WTC11 (cell line): Measurements from ENCODE around the gene VSNL1. TPM values are rescaled to one million over a fixed set of nuclear protein-coding genes. Genes with fewer than 3 reads are reported as not detected.

ENCODE experiments used
- ATAC-seq: fragments of 200-7000 bp; cut with Tn5 transposase; 2 replicates; pipeline ENCODE4 v1.10.0; 2021; ENCODE audit warnings: mild to moderate bottlenecking, moderate library complexity
- CTCF ChIA-PET: fragments of 300-600 bp; sonication (Branson Sonifier 250); formaldehyde crosslinking; loops from one replicate; lab custom pipeline; 2021; ENCODE audit warnings: antibody characterized with exemption; lab: Charles Lee
- POLR2A ChIA-PET: fragments of 350-600 bp; sonication (Branson Sonifier 250); formaldehyde crosslinking; loops from one replicate; lab custom pipeline; 2021; ENCODE audit warnings: antibody characterized with exemption; lab: Charles Lee
- DNase-seq: peaks from one replicate; pipeline ENCODE4 v3.0.0; 2021; ENCODE audit warnings: low spot score
- H3K27ac Mint-ChIP-seq: 2 replicates; pipeline ENCODE4 v1.8.0; 2021; ENCODE audit warnings: mixed read lengths
- H3K27me3 Mint-ChIP-seq: 2 replicates; pipeline ENCODE4 v1.8.0; 2021; ENCODE audit warnings: low read depth, mild to moderate bottlenecking, moderate library complexity, mixed read lengths
- H3K36me3 Mint-ChIP-seq: 2 replicates; pipeline ENCODE4 v1.8.0; 2021; ENCODE audit warnings: mixed read lengths
- H3K4me1 Mint-ChIP-seq: 2 replicates; pipeline ENCODE4 v1.8.0; 2022; ENCODE audit warnings: mixed read lengths
- H3K4me3 Mint-ChIP-seq: 2 replicates; pipeline ENCODE4 v1.8.0; 2021; ENCODE audit warnings: mild to moderate bottlenecking, moderate library complexity, mixed read lengths
- H3K9me3 Mint-ChIP-seq: 2 replicates; pipeline ENCODE4 v1.8.0; 2021; ENCODE audit warnings: mixed read lengths
- FOXJ3 ChIP-seq: sonication (generic); formaldehyde crosslinking; IDR thresholded peaks from 2 replicates; pipeline ENCODE4 v1.9.0; 2021; ENCODE audit warnings: missing genetic modification reagents, mild to moderate bottlenecking, borderline replicate concordance
- FOXP1 ChIP-seq: sonication (generic); formaldehyde crosslinking; IDR thresholded peaks from 2 replicates; pipeline ENCODE4 v1.8.0; 2022; ENCODE audit warnings: missing genetic modification reagents, mild to moderate bottlenecking, moderate library complexity, borderline replicate concordance
- KAT7 ChIP-seq: sonication (generic); formaldehyde crosslinking; IDR thresholded peaks from 2 replicates; pipeline ENCODE4 v1.8.1; 2023; ENCODE audit warnings: missing genetic modification reagents, mild to moderate bottlenecking, borderline replicate concordance
- MXD4 ChIP-seq: fragments of 250-450 bp; sonication (Bioruptor Pico); IDR thresholded peaks from 2 replicates; pipeline ENCODE4 v1.8.0; 2021; ENCODE audit warnings: mild to moderate bottlenecking, moderate library complexity, borderline replicate concordance
- NR2C2 ChIP-seq: sonication (generic); formaldehyde crosslinking; IDR thresholded peaks from 2 replicates; pipeline ENCODE4 v1.8.0; 2022; ENCODE audit warnings: mild to moderate bottlenecking, missing genetic modification reagents
- RELA ChIP-seq: sonication (generic); formaldehyde crosslinking; IDR thresholded peaks from 2 replicates; pipeline ENCODE4 v1.8.1; 2022; ENCODE audit warnings: missing genetic modification reagents, mild to moderate bottlenecking, borderline replicate concordance
- SP1 ChIP-seq: sonication (generic); formaldehyde crosslinking; conservative IDR thresholded peaks from 2 replicates; pipeline ENCODE4 v1.8.1; 2022; ENCODE audit warnings: missing genetic modification reagents
- ZNF263 ChIP-seq: sonication (generic); formaldehyde crosslinking; IDR thresholded peaks from 2 replicates; pipeline ENCODE4 v1.8.1; 2022; ENCODE audit warnings: low read depth, mild to moderate bottlenecking, moderate library complexity, missing genetic modification reagents
- ZNF396 ChIP-seq: fragments of 250-450 bp; sonication (Bioruptor Pico); IDR thresholded peaks from 2 replicates; pipeline ENCODE4 v1.8.0; 2021; ENCODE audit warnings: mild to moderate bottlenecking, moderate library complexity, borderline replicate concordance
- ZNF416 ChIP-seq: fragments of 250-450 bp; sonication (Bioruptor Pico); IDR thresholded peaks from 2 replicates; pipeline ENCODE4 v1.9.0; 2021; ENCODE audit warnings: mild to moderate bottlenecking, inconsistent platforms
- total RNA-seq: library from RNA; stranded (reverse); gene quantifications from 3 replicates; pipeline ENCODE4 v1.2.3, GENCODE V29; 2021
- TF ChIP-seq, protein P1 (sequence below): sonication (generic); formaldehyde crosslinking; conservative IDR thresholded peaks from 2 replicates; pipeline ENCODE4 v1.8.1; 2023; ENCODE audit warnings: mild to moderate bottlenecking, low read depth, missing genetic modification reagents, moderate library complexity
- TF ChIP-seq, protein P2 (sequence below): sonication (generic); formaldehyde crosslinking; IDR thresholded peaks from 2 replicates; pipeline ENCODE4 v1.8.1; 2023; ENCODE audit warnings: mild to moderate bottlenecking, missing genetic modification reagents, moderate library complexity
- TF ChIP-seq, protein P3 (sequence below): sonication (generic); formaldehyde crosslinking; IDR thresholded peaks from 2 replicates; pipeline ENCODE4 v1.8.1; 2022; ENCODE audit warnings: low read depth, missing genetic modification reagents, borderline replicate concordance
- TF ChIP-seq, protein P4 (sequence below): sonication (generic); formaldehyde crosslinking; IDR thresholded peaks from 2 replicates; pipeline ENCODE4 v1.8.0; 2022; ENCODE audit warnings: mild to moderate bottlenecking, missing genetic modification reagents
- TF ChIP-seq, protein P5 (sequence below): sonication (generic); formaldehyde crosslinking; IDR thresholded peaks from 2 replicates; pipeline ENCODE4 v1.8.1; 2022; ENCODE audit warnings: mild to moderate bottlenecking, missing genetic modification reagents, moderate library complexity, borderline replicate concordance
- TF ChIP-seq, protein P6 (sequence below): sonication (generic); formaldehyde crosslinking; IDR thresholded peaks from 2 replicates; pipeline ENCODE4 v1.8.0; 2023; ENCODE audit warnings: mild to moderate bottlenecking, missing genetic modification reagents
- TF ChIP-seq, protein P7 (sequence below): sonication (generic); formaldehyde crosslinking; conservative IDR thresholded peaks from 2 replicates; pipeline ENCODE4 v1.8.1; 2022; ENCODE audit warnings: mild to moderate bottlenecking, missing genetic modification reagents
- TF ChIP-seq, protein P8 (sequence below): sonication (generic); formaldehyde crosslinking; IDR thresholded peaks from 2 replicates; pipeline ENCODE4 v1.8.1; 2022; ENCODE audit warnings: low read depth, mild to moderate bottlenecking, moderate library complexity, missing genetic modification reagents, borderline replicate concordance

VSNL1 gene
- total RNA-seq, 1 experiment from 2014 or later, result 78.4 TPM

DNA sequence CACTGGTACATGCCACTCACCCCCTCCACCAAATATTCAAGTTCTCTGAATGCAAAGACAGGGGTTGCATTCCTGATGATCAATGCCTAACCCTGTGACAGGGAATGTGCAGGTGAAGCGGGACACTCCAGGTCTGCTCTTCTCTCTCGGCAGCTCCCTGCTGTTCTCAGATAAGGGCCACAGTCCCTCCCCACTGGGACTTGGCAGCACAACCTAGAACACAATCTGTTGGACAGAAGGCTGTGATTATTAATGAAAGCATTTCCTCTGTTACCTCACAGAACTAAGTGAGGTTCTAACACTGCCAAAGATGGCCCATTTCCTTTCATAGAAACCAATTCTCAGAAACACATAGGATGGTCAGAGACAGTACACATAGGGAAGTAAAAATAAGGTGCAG lies 42.7 kb downstream of the VSNL1 start:
- Mint-ChIP-seq H3K4me3 (no peak overlapping the region), H3K4me1 (peaks cover 79% of the 10 kb centered on the region), H3K27ac (peak overlapping the region; percentile 12; the same call in 1 of the 2 replicates), H3K36me3 (peaks cover 20% of the 10 kb centered on the region), H3K9me3 (peaks cover 10% of the 10 kb centered on the region), H3K27me3 (no peaks in the 10 kb centered on the region)
- no peak for DNase-seq
- no peak for ATAC-seq
- ChIA-PET CTCF (no interaction called here), POLR2A (no interaction called here)
- TF ChIP-seq ZNF416 (CRISPR knock-in tag), result no peak
- TF ChIP-seq, protein P1, sequence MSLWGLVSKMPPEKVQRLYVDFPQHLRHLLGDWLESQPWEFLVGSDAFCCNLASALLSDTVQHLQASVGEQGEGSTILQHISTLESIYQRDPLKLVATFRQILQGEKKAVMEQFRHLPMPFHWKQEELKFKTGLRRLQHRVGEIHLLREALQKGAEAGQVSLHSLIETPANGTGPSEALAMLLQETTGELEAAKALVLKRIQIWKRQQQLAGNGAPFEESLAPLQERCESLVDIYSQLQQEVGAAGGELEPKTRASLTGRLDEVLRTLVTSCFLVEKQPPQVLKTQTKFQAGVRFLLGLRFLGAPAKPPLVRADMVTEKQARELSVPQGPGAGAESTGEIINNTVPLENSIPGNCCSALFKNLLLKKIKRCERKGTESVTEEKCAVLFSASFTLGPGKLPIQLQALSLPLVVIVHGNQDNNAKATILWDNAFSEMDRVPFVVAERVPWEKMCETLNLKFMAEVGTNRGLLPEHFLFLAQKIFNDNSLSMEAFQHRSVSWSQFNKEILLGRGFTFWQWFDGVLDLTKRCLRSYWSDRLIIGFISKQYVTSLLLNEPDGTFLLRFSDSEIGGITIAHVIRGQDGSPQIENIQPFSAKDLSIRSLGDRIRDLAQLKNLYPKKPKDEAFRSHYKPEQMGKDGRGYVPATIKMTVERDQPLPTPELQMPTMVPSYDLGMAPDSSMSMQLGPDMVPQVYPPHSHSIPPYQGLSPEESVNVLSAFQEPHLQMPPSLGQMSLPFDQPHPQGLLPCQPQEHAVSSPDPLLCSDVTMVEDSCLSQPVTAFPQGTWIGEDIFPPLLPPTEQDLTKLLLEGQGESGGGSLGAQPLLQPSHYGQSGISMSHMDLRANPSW (CRISPR knock-in tag), result no peak

DNA sequence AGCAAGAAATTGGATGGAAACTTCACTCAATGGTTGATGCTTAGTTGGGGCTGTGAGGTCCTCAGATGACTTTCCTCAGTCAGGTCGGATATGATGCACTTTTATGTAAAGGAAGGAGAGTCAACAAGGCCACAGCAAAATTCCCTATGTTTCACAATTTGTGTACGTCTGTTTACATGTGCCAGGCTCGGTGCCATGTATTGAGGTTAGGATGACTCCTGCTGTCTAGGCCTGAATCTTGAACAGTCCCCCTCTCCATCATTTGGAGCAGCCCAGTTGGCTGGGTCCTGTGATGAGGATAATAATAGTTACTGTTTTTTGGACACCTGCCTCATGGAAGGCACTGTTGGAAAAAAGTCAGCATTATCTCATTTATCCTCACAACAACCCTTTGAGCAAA lies 43.1 kb downstream of the VSNL1 start:
- Mint-ChIP-seq H3K27me3 (no peaks in the 10 kb centered on the region), H3K27ac (no peak overlapping the region)

More for the DNA sequence above, 43.1 kb downstream of the VSNL1 start:
- Mint-ChIP-seq H3K4me1 (peaks cover 78% of the 10 kb centered on the region), H3K36me3 (peaks cover 16% of the 10 kb centered on the region), H3K9me3 (peaks cover 10% of the 10 kb centered on the region), H3K4me3 (no peak overlapping the region)
- DNase-seq (no peak), ATAC-seq (no peak)
- CTCF ChIA-PET, result no interaction called here
- POLR2A ChIA-PET, result no interaction called here
- TF ChIP-seq ZNF263 (CRISPR knock-in tag), result no peak
- TF ChIP-seq, protein P2, sequence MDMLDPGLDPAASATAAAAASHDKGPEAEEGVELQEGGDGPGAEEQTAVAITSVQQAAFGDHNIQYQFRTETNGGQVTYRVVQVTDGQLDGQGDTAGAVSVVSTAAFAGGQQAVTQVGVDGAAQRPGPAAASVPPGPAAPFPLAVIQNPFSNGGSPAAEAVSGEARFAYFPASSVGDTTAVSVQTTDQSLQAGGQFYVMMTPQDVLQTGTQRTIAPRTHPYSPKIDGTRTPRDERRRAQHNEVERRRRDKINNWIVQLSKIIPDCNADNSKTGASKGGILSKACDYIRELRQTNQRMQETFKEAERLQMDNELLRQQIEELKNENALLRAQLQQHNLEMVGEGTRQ (CRISPR knock-in tag), result no peak
- TF ChIP-seq, protein P3, sequence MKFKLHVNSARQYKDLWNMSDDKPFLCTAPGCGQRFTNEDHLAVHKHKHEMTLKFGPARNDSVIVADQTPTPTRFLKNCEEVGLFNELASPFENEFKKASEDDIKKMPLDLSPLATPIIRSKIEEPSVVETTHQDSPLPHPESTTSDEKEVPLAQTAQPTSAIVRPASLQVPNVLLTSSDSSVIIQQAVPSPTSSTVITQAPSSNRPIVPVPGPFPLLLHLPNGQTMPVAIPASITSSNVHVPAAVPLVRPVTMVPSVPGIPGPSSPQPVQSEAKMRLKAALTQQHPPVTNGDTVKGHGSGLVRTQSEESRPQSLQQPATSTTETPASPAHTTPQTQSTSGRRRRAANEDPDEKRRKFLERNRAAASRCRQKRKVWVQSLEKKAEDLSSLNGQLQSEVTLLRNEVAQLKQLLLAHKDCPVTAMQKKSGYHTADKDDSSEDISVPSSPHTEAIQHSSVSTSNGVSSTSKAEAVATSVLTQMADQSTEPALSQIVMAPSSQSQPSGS (CRISPR knock-in tag), result no peak
- no peak for TF ChIP-seq MXD4 (CRISPR knock-in tag)
- TF ChIP-seq, protein P4, sequence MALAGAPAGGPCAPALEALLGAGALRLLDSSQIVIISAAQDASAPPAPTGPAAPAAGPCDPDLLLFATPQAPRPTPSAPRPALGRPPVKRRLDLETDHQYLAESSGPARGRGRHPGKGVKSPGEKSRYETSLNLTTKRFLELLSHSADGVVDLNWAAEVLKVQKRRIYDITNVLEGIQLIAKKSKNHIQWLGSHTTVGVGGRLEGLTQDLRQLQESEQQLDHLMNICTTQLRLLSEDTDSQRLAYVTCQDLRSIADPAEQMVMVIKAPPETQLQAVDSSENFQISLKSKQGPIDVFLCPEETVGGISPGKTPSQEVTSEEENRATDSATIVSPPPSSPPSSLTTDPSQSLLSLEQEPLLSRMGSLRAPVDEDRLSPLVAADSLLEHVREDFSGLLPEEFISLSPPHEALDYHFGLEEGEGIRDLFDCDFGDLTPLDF (CRISPR knock-in tag), result no peak
- TF ChIP-seq ZNF396 (CRISPR knock-in tag), result no peak
- TF ChIP-seq, protein P5, sequence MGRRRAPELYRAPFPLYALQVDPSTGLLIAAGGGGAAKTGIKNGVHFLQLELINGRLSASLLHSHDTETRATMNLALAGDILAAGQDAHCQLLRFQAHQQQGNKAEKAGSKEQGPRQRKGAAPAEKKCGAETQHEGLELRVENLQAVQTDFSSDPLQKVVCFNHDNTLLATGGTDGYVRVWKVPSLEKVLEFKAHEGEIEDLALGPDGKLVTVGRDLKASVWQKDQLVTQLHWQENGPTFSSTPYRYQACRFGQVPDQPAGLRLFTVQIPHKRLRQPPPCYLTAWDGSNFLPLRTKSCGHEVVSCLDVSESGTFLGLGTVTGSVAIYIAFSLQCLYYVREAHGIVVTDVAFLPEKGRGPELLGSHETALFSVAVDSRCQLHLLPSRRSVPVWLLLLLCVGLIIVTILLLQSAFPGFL, result no peak
- TF ChIP-seq, protein P6, sequence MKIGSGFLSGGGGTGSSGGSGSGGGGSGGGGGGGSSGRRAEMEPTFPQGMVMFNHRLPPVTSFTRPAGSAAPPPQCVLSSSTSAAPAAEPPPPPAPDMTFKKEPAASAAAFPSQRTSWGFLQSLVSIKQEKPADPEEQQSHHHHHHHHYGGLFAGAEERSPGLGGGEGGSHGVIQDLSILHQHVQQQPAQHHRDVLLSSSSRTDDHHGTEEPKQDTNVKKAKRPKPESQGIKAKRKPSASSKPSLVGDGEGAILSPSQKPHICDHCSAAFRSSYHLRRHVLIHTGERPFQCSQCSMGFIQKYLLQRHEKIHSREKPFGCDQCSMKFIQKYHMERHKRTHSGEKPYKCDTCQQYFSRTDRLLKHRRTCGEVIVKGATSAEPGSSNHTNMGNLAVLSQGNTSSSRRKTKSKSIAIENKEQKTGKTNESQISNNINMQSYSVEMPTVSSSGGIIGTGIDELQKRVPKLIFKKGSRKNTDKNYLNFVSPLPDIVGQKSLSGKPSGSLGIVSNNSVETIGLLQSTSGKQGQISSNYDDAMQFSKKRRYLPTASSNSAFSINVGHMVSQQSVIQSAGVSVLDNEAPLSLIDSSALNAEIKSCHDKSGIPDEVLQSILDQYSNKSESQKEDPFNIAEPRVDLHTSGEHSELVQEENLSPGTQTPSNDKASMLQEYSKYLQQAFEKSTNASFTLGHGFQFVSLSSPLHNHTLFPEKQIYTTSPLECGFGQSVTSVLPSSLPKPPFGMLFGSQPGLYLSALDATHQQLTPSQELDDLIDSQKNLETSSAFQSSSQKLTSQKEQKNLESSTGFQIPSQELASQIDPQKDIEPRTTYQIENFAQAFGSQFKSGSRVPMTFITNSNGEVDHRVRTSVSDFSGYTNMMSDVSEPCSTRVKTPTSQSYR (CRISPR knock-in tag), result no peak
- TF ChIP-seq, protein P7, sequence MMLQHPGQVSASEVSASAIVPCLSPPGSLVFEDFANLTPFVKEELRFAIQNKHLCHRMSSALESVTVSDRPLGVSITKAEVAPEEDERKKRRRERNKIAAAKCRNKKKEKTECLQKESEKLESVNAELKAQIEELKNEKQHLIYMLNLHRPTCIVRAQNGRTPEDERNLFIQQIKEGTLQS (CRISPR knock-in tag), result no peak
- TF ChIP-seq FOXP1 (CRISPR knock-in tag), result no peak
- TF ChIP-seq KAT7 (CRISPR knock-in tag), result no peak
- TF ChIP-seq NR2C2, result no peak
- TF ChIP-seq, protein P8, sequence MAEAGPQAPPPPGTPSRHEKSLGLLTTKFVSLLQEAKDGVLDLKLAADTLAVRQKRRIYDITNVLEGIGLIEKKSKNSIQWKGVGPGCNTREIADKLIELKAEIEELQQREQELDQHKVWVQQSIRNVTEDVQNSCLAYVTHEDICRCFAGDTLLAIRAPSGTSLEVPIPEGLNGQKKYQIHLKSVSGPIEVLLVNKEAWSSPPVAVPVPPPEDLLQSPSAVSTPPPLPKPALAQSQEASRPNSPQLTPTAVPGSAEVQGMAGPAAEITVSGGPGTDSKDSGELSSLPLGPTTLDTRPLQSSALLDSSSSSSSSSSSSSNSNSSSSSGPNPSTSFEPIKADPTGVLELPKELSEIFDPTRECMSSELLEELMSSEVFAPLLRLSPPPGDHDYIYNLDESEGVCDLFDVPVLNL, result no peak
- TF ChIP-seq, protein P1 (CRISPR knock-in tag), result no peak
- TF ChIP-seq FOXJ3 (CRISPR knock-in tag), result no peak
- TF ChIP-seq RELA (CRISPR knock-in tag), result no peak
- TF ChIP-seq SP1 (CRISPR knock-in tag), result no peak
